GM23338 (cell line): ENCODE data around the gene KRTAP13-3. TPM values are rescaled to one million over a fixed set of nuclear protein-coding genes. Genes with fewer than 3 reads are reported as not detected.

ENCODE experiments used
- ATAC-seq: fragments of 200-7000 bp; cut with Tn5 transposase; 3 replicates; pipeline ENCODE4 v1.9.1; 2020
- DNase-seq: peaks from one replicate; pipeline ENCODE4 v3.0.0-alpha.2; 2015; ENCODE audit warnings: low spot score
- H2AFZ ChIP-seq: fragments of 200-600 bp; sonication (generic); 2 replicates; pipeline ENCODE4 v1.8.0; 2016; ENCODE audit warnings: antibody characterized with exemption, mild to moderate bottlenecking, moderate library complexity
- H3F3A ChIP-seq: fragments of 200-600 bp; sonication (generic); replicated peaks from 2 replicates; pipeline ENCODE4 v1.8.0; 2017; ENCODE audit warnings: antibody characterized with exemption, mixed run types, low read depth
- H3K27ac ChIP-seq: fragments of 200-600 bp; sonication (generic); 2 replicates; pipeline ENCODE4 v1.6.1; 2016; ENCODE audit warnings: low read depth
- H3K27me3 ChIP-seq: fragments of 200-600 bp; sonication (generic); 2 replicates; pipeline ENCODE4 v1.8.0; 2016; ENCODE audit warnings: mild to moderate bottlenecking, mixed run types, moderate library complexity; ENCODE audit not compliant: insufficient read depth
- H3K36me3 ChIP-seq: fragments of 200-600 bp; sonication (generic); 2 replicates; pipeline ENCODE4 v1.8.0; 2016; ENCODE audit warnings: mild to moderate bottlenecking; ENCODE audit not compliant: insufficient read depth
- H3K4me1 ChIP-seq: fragments of 200-600 bp; sonication (generic); 2 replicates; pipeline ENCODE4 v1.8.0; 2016; ENCODE audit warnings: mild to moderate bottlenecking, moderate library complexity; ENCODE audit not compliant: insufficient read depth
- H3K4me2 ChIP-seq: fragments of 200-600 bp; sonication (generic); 2 replicates; pipeline ENCODE4 v1.7.1; 2017; ENCODE audit warnings: mixed run types
- H3K4me3 ChIP-seq: fragments of 200-600 bp; sonication (generic); 2 replicates; pipeline ENCODE4 v1.6.1; 2016; ENCODE audit warnings: mixed run types
- H3K79me2 ChIP-seq: fragments of 200-600 bp; sonication (generic); replicated peaks from 2 replicates; pipeline ENCODE4 v1.8.0; 2017; ENCODE audit warnings: mild to moderate bottlenecking; ENCODE audit not compliant: insufficient read depth
- H3K9me2 ChIP-seq: fragments of 200-600 bp; sonication (generic); 2 replicates; pipeline ENCODE4 v1.8.0; 2017; ENCODE audit not compliant: insufficient read depth
- H4K20me1 ChIP-seq: fragments of 200-600 bp; sonication (generic); replicated peaks from 2 replicates; pipeline ENCODE4 v1.8.0; 2017; ENCODE audit warnings: mild to moderate bottlenecking; ENCODE audit not compliant: insufficient read depth
- H3K27ac Mint-ChIP-seq: 2 replicates; pipeline ENCODE4 v1.8.0; 2020; ENCODE audit warnings: inconsistent platforms, mild to moderate bottlenecking, moderate library complexity, mixed read lengths
- H3K27me3 Mint-ChIP-seq: 3 replicates; pipeline ENCODE4 v1.8.0; 2022; ENCODE audit warnings: low read depth, mild to moderate bottlenecking, moderate library complexity, mixed read lengths, inconsistent platforms; ENCODE audit not compliant: insufficient read depth, poor library complexity
- H3K36me3 Mint-ChIP-seq: 3 replicates; pipeline ENCODE4 v1.8.0; 2021; ENCODE audit warnings: low read depth, mild to moderate bottlenecking, inconsistent platforms, moderate library complexity, mixed read lengths
- H3K4me1 Mint-ChIP-seq: 3 replicates; pipeline ENCODE4 v1.8.0; 2020; ENCODE audit warnings: mild to moderate bottlenecking, inconsistent platforms, mixed read lengths
- H3K4me3 Mint-ChIP-seq: 3 replicates; pipeline ENCODE4 v1.8.0; 2021; ENCODE audit warnings: moderate library complexity, mild to moderate bottlenecking, inconsistent platforms, mixed read lengths
- H3K9me3 Mint-ChIP-seq: 3 replicates; pipeline ENCODE4 v1.8.0; 2020; ENCODE audit warnings: moderate library complexity, mild to moderate bottlenecking, inconsistent platforms, mixed read lengths
- CREB1 ChIP-seq: fragments of 250-450 bp; sonication (Bioruptor Pico); IDR thresholded peaks from 2 replicates; pipeline ENCODE4 v1.5.0; 2020; ENCODE audit warnings: low read depth, mild to moderate bottlenecking, moderate library complexity
- EZH2phosphoT487 ChIP-seq: fragments of 200-600 bp; sonication (generic); IDR thresholded peaks from one replicate; pipeline ENCODE4 v1.8.1; 2018; ENCODE audit warnings: antibody characterized with exemption; ENCODE audit not compliant: unreplicated experiment
- JUNB ChIP-seq: IDR thresholded peaks from one replicate; pipeline ENCODE4 v1.6.1; 2016; ENCODE audit warnings: antibody characterized with exemption; ENCODE audit not compliant: unreplicated experiment
- POLR2AphosphoS5 ChIP-seq: IDR thresholded peaks from 2 replicates; pipeline ENCODE4 v1.6.1; 2016; ENCODE audit warnings: antibody characterized with exemption, low read depth
- STAT1 ChIP-seq: IDR thresholded peaks from one replicate; pipeline ENCODE4 v1.6.1; 2016; ENCODE audit warnings: antibody characterized with exemption; ENCODE audit not compliant: unreplicated experiment
- ZNF114 ChIP-seq: fragments of 250-450 bp; sonication (Bioruptor Pico); IDR thresholded peaks from 2 replicates; pipeline ENCODE4 v1.5.0; 2020; ENCODE audit warnings: mild to moderate bottlenecking, moderate library complexity
- ZNF331 ChIP-seq: fragments of 250-450 bp; sonication (Bioruptor Pico); IDR thresholded peaks from 2 replicates; pipeline ENCODE4 v1.5.0; 2020; ENCODE audit warnings: low read depth, mild to moderate bottlenecking, moderate library complexity
- long read RNA-seq: library from polyadenylated mRNA; unstranded; transcript quantifications from one replicate; pipeline ENCODE4 v2.0.0, GENCODE V29; 2020; ENCODE audit not compliant: unreplicated experiment
- polyA plus RNA-seq: library from polyadenylated mRNA; unstranded; fragments of >200 nt; fragmentation: Nextera tagmentation; extraction: Ambion mirVana; gene quantifications from 2 replicates; pipeline ENCODE4 v1.2.1, GENCODE V29; 2016
- total RNA-seq: library from RNA; depleted of rRNA; stranded (reverse); fragments of >200 nt; shearing (Covaris generic); gene quantifications from 2 replicates; pipeline ENCODE4 v1.2.3, GENCODE V29; 2014; rRNA removed
- TF ChIP-seq, protein P1 (sequence below), 2 experiments: fragments of 200-600 bp in 1 of 2; sonication (generic) in 1 of 2; conservative IDR thresholded peaks; 2 replicates each; pipeline versions ENCODE4 v1.5.1 to v1.6.1; 2016 to 2017; ENCODE audit warnings: antibody characterized with exemption in 2 of 2, low read depth in 2 of 2, mild to moderate bottlenecking in 2 of 2, moderate library complexity in 1 of 2

The KRTAP13-3 gene, protein sequence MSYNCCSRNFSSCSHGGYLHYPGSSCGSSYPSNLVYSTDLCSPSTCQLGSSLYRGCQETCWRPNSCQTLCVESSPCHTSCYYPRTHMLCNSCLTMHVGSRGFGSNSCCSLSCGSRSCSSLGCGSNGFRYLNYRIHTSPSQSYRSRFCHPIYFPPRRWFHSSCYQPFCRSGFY
- total RNA-seq (not detected in 2 replicates), polyA plus RNA-seq (not detected in 2 replicates)
- long read RNA-seq = 0 reads

DNA sequence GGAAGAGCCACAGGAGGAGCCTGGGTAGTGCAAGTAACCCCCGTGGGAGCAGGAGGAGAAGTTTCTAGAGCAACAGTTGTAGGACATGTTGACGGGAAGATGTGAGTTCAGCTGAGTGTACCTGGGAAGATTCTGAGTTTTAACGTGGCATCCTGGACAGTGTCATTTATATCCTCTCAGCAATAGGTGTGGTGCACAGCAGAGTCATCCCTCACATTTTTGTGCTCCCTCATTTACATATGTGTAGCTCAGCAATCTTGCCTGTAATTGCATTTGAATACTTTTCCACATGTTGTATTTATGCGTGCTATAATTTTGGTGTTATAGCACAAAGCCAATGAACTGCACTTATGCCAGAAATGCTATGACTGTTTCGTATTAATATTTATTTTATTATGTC lies at the start of gene KRTAP13-3:
TSS of gene KRTAP13-3 (minus strand) at position 101 of the 400 bp plus-strand sequence. CDS start at position 87, 14 bp downstream.
- no peak within 1 kb of the TSS for H3K4me3 Mint-ChIP-seq
- ATAC-seq (no peak), DNase-seq (no peak)
- H3K79me2 ChIP-seq = no peaks in the 10 kb centered on the region
- no peaks in the 10 kb centered on the region for H4K20me1 ChIP-seq
- H3K27ac Mint-ChIP-seq = peak within 1 kb of the TSS; percentile 8
- H3K4me1 Mint-ChIP-seq = peaks cover 40% of the 10 kb centered on the region
- peaks cover 4% of the 10 kb centered on the region for H3K27me3 Mint-ChIP-seq
- H3K4me2 ChIP-seq = peak within 1 kb of the TSS; percentile 19; the same call in 1 of the 2 replicates
- TF ChIP-seq JUNB (no peak), POLR2AphosphoS5 (no peak), ZNF331 (no peak)
- peak within 1 kb of the TSS; percentile 65 for H3K27ac ChIP-seq
- H3K27me3 ChIP-seq = no peaks in the 10 kb centered on the region
- H3F3A ChIP-seq = no peaks in the 10 kb centered on the region
- no peak within 1 kb of the TSS for H2AFZ ChIP-seq
- H3K4me1 ChIP-seq = peaks cover 4% of the 10 kb centered on the region; the same call in 1 of the 2 replicates
- no peak within 1 kb of the TSS for H3K4me3 ChIP-seq
- H3K9me3 Mint-ChIP-seq = peaks cover 16% of the 10 kb centered on the region
- no peaks in the 10 kb centered on the region for H3K36me3 ChIP-seq
- 0 out of 2 replicates have a peak, but pooled peaks cover 4% of the 10 kb centered on the region for H3K9me2 ChIP-seq
- peaks cover 10% of the 10 kb centered on the region for H3K36me3 Mint-ChIP-seq

DNA sequence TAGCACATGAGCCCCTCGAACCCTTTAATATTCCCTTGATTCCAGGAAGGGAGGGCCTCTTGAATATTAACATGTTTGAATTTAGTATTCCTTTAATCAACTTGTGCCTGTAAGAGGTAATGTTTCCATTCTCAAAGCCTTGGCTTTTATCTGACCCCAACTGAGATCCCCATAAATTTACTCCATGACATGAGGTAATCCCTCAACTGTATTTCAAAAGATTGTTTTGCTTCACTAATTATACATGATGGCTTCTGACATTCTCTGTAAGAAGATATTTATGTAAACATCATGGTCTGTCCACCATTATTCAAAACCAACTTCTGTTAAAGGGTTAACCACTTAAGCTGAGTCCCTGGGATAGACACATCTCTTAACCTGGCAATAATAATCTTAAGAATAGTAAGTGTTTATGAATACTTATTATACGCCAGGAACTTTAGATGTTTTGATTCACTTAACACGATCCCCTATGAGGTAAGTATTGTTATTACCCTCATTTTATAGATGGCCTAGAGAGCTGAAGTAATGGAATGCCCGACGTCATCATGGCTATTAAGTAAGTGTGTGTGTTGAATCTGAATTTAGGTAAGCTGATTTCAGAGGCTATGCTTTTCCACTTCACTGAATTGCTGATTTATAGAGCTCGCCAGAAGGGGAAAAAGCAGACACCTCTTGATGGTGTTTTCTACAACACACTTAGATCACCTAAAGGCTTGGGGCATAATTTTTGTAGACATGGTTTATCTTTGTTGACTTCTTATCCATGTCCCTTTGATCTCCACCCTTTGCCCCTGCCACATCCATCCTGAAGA lies 43.4 kb upstream of the KRTAP13-3 start:
- Histone ChIP-seq H3K4me1 (no peaks in the 10 kb centered on the region), H3K36me3 (no peaks in the 10 kb centered on the region), H3K79me2 (no peaks in the 10 kb centered on the region), H3K4me2 (no peak overlapping the region), H3K4me3 (no peak overlapping the region), H2AFZ (no peak overlapping the region), H3K27ac (no peak overlapping the region), H3K9me2 (no peaks in the 10 kb centered on the region), H3F3A (no peaks in the 10 kb centered on the region), H3K27me3 (no peaks in the 10 kb centered on the region), H4K20me1 (no peaks in the 10 kb centered on the region)
- DNase-seq (no peak), ATAC-seq (no peak)
- H3K4me1 Mint-ChIP-seq = no peaks in the 10 kb centered on the region
- TF ChIP-seq CREB1 (CRISPR knock-in tag) (no peak), ZNF114 (no peak), EZH2phosphoT487 (no peak)
- H3K9me3 Mint-ChIP-seq = no peaks in the 10 kb centered on the region; the same call in 2 of the 3 replicates
- H3K4me3 Mint-ChIP-seq = no peak overlapping the region
- H3K27me3 Mint-ChIP-seq = peaks cover 1% of the 10 kb centered on the region
- H3K27ac Mint-ChIP-seq = no peak overlapping the region
- no peaks in the 10 kb centered on the region for H3K36me3 Mint-ChIP-seq

DNA sequence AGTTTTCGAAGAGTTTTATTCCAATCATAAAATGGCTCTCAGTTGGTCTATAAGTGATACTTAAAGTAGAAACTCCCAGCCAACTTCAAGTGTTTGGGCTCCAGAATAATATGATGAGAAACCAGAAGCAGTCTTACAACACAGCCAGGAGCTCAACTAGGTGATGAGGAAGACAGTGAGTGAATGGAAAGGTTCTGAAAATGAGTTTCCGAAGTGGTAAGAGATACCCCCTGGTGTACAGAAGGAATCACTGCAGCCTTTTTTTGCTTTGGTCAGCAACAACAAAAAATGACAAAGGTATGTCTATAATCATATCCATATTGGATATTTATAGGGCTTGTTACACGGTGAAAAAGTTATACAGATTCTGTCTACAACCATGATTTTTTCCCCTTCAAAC lies 38.0 kb upstream of the KRTAP13-3 start:
- Histone ChIP-seq H3K27ac (no peak overlapping the region), H3K4me2 (no peak overlapping the region), H3K79me2 (no peaks in the 10 kb centered on the region), H3K36me3 (no peaks in the 10 kb centered on the region), H3F3A (no peaks in the 10 kb centered on the region), H4K20me1 (no peaks in the 10 kb centered on the region), H3K4me3 (no peak overlapping the region), H3K9me2 (no peaks in the 10 kb centered on the region), H3K27me3 (no peaks in the 10 kb centered on the region), H3K4me1 (no peaks in the 10 kb centered on the region; the same call in 1 of the 2 replicates), H2AFZ (no peak overlapping the region)
- Mint-ChIP-seq H3K27ac (no peak overlapping the region), H3K4me3 (no peak overlapping the region), H3K36me3 (no peaks in the 10 kb centered on the region), H3K27me3 (no peaks in the 10 kb centered on the region), H3K4me1 (no peaks in the 10 kb centered on the region), H3K9me3 (no peaks in the 10 kb centered on the region)
- TF ChIP-seq STAT1 = no peak
- TF ChIP-seq, protein P1, sequence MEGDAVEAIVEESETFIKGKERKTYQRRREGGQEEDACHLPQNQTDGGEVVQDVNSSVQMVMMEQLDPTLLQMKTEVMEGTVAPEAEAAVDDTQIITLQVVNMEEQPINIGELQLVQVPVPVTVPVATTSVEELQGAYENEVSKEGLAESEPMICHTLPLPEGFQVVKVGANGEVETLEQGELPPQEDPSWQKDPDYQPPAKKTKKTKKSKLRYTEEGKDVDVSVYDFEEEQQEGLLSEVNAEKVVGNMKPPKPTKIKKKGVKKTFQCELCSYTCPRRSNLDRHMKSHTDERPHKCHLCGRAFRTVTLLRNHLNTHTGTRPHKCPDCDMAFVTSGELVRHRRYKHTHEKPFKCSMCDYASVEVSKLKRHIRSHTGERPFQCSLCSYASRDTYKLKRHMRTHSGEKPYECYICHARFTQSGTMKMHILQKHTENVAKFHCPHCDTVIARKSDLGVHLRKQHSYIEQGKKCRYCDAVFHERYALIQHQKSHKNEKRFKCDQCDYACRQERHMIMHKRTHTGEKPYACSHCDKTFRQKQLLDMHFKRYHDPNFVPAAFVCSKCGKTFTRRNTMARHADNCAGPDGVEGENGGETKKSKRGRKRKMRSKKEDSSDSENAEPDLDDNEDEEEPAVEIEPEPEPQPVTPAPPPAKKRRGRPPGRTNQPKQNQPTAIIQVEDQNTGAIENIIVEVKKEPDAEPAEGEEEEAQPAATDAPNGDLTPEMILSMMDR (conservative IDR thresholded peaks at IDR 0.05; ENCODE audit: low read depth in 2 of 2) = peak; percentile 61 to 62
- peak; percentile 67 for DNase-seq
- peak; percentile 69 for ATAC-seq
